Adrenal gland (tissue), 5 donors: ENCODE measurements around the gene NMNAT1.

Experiments used
- POLR2A ChIP-seq, 2 donors: fragments of 450-650 bp; IDR thresholded peaks; one replicate each; pipeline ENCODE4 v1.6.1; 2017; ENCODE audit warnings: antibody characterized with exemption in 2 of 2, mild to moderate bottlenecking in 2 of 2, moderate library complexity in 1 of 2
- TF ChIP-seq, protein P1 (sequence below), 6 experiments: fragments of 450-650 bp in 4 of 6; fragments of 200-600 bp in 2 of 6; sonication (generic) in 1 of 6; IDR thresholded peaks; 1 replicate in 5 of 6; 2 replicates in 1 of 6; pipeline versions ENCODE4 v1.5.1 to v1.8.0; 2016 to 2021; ENCODE audit warnings: antibody characterized with exemption in 6 of 6, mild to moderate bottlenecking in 2 of 6, moderate library complexity in 1 of 6
- donor health status: DM: no; HTN: no; CAD: no.

DNA sequence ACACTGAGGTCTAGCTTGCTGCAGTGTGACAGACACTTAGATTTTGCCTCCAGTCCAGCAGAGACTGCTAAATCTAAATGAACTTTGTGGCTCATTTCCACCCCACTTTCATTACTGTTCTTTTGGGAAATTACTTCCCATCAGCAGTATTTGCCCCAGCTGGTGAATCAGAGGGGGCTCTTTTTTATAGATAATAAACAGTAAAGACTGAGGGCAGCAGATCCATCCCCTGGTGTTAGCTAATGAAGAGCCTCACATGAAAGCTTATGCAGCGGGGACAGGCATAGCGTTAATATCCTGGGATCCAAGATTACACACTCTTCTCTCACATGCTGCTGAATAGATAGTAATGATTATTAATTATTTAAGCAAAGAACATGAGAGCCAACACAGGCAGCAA is 26.8 kb upstream of the NMNAT1 start:
- TF ChIP-seq, protein P1, sequence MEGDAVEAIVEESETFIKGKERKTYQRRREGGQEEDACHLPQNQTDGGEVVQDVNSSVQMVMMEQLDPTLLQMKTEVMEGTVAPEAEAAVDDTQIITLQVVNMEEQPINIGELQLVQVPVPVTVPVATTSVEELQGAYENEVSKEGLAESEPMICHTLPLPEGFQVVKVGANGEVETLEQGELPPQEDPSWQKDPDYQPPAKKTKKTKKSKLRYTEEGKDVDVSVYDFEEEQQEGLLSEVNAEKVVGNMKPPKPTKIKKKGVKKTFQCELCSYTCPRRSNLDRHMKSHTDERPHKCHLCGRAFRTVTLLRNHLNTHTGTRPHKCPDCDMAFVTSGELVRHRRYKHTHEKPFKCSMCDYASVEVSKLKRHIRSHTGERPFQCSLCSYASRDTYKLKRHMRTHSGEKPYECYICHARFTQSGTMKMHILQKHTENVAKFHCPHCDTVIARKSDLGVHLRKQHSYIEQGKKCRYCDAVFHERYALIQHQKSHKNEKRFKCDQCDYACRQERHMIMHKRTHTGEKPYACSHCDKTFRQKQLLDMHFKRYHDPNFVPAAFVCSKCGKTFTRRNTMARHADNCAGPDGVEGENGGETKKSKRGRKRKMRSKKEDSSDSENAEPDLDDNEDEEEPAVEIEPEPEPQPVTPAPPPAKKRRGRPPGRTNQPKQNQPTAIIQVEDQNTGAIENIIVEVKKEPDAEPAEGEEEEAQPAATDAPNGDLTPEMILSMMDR (IDR thresholded peaks at IDR 0.05), result no peak
- no peak for TF ChIP-seq POLR2A (IDR thresholded peaks at IDR 0.05)
